ENCODE measurements around the gene OCA2. TPM values are rescaled to one million over a fixed set of nuclear protein-coding genes. Genes with fewer than 3 reads are reported as not detected.

OCA2 gene
- total RNA-seq, 4 donors from 2014 or later: 0.17 to 1.2 (median 0.24) TPM

DNA sequence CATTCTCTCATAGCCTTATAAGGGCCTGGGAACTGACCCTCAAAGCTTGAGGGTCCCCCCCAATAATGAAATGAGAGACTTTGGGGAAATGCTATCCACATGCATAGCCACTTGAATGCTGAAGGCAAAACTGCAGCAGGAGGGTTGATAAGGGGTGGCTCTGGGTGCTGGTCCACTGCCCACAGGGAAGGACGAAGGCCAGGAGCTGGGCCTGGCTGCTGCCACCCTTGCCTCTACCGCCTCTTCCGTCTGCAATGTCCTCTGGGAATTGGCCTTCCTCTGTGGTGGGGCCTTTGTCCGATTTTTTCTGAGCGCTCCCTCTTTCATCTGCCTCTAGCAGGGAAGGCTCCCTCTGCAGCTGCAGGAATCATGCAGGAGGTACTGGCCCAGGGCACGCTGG is 41.0 kb downstream of the OCA2 start:
- TF ChIP-seq, protein P1, sequence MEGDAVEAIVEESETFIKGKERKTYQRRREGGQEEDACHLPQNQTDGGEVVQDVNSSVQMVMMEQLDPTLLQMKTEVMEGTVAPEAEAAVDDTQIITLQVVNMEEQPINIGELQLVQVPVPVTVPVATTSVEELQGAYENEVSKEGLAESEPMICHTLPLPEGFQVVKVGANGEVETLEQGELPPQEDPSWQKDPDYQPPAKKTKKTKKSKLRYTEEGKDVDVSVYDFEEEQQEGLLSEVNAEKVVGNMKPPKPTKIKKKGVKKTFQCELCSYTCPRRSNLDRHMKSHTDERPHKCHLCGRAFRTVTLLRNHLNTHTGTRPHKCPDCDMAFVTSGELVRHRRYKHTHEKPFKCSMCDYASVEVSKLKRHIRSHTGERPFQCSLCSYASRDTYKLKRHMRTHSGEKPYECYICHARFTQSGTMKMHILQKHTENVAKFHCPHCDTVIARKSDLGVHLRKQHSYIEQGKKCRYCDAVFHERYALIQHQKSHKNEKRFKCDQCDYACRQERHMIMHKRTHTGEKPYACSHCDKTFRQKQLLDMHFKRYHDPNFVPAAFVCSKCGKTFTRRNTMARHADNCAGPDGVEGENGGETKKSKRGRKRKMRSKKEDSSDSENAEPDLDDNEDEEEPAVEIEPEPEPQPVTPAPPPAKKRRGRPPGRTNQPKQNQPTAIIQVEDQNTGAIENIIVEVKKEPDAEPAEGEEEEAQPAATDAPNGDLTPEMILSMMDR (IDR thresholded peaks at IDR 0.05): no peak
- TF ChIP-seq POLR2AphosphoS5 (IDR thresholded peaks at IDR 0.05): no peak
- no peak for TF ChIP-seq POLR2A (IDR thresholded peaks at IDR 0.05; ENCODE audit: low read depth)
- no peak for TF ChIP-seq EP300 (IDR thresholded peaks at IDR 0.05)
- Histone ChIP-seq H3K27me3 (no peaks in the 10 kb centered on the region), H3K9me3 (peaks cover 0 to 6% (median 0%) of the 10 kb centered on the region in 4 donors), H3K4me3 (no peak overlapping the region), H3K27ac (replicated peaks in 1 of 4) (no peak overlapping the region), H3K36me3 (no peaks in the 10 kb centered on the region), H3K4me1 (no peaks in the 10 kb centered on the region)
- peak; percentile 57 for DNase-seq (ENCODE audit: extremely low spot score)
- intact Hi-C loops (cut with DNase I): no loop called here
- 89% methylated on average over 6 of the region's 6 CpGs for WGBS

- H3K27me3 ChIP-seq: no peaks in the 10 kb centered on the region
- no peaks in the 10 kb centered on the region for H3K36me3 ChIP-seq
- intact Hi-C loops (cut with DNase I): no loop called here
- H3K9me3 ChIP-seq: no peaks in the 10 kb centered on the region
- H3K4me3 ChIP-seq: no peak overlapping the region
- H3K27ac ChIP-seq (replicated peaks in 1 of 4): no peak overlapping the region
- no peaks in the 10 kb centered on the region for H3K4me1 ChIP-seq
- WGBS: 46% methylated on average over 5 of the region's 5 CpGs
- peak; percentile 75 for DNase-seq (ENCODE audit: extremely low spot score)
- no peak for TF ChIP-seq POLR2A (IDR thresholded peaks at IDR 0.05; ENCODE audit: low read depth)
- no peak for TF ChIP-seq POLR2AphosphoS5 (IDR thresholded peaks at IDR 0.05)
- no peak for TF ChIP-seq EP300 (IDR thresholded peaks at IDR 0.05)
- TF ChIP-seq, protein P1 (IDR thresholded peaks at IDR 0.05): no peak
These were observed 47.0 kb downstream of the OCA2 start for GRCh38 chr15:28051955-28052633.

DNA sequence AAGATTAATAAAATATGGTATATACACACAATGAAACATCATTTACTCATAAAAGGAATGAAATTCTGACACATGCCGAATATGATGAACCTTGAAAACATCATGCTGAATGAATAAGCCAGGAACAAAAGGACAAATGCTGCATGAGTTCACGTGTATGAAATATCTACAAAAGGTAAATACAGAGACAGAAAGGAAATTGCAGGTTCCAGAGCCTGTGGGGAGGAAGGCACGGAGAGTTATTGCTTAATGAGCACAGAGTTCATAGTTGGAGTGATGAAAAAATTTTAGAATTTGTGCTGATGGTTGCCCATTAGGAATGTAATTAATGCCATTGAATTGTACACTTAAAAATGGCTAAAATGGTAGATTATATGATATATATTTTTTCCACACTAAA is 49.5 kb downstream of the OCA2 start:
- TF ChIP-seq POLR2A (IDR thresholded peaks at IDR 0.05; ENCODE audit: low read depth): no peak
- no peak for TF ChIP-seq EP300 (IDR thresholded peaks at IDR 0.05)
- TF ChIP-seq POLR2AphosphoS5 (IDR thresholded peaks at IDR 0.05): no peak
- TF ChIP-seq, protein P1 (IDR thresholded peaks at IDR 0.05): no peak
- no peaks in the 10 kb centered on the region for H3K36me3 ChIP-seq
- H3K4me1 ChIP-seq: no peaks in the 10 kb centered on the region
- intact Hi-C loops (cut with DNase I): no loop called here
- WGBS: 68% methylated on average over 3 of the region's 3 CpGs
- no peak overlapping the region for H3K27ac ChIP-seq (replicated peaks in 1 of 4)
- H3K27me3 ChIP-seq: peaks cover 0 to 7% (median 0%) of the 10 kb centered on the region in 4 donors
- DNase-seq (ENCODE audit: extremely low spot score): no peak
- no peaks in the 10 kb centered on the region for H3K9me3 ChIP-seq
- no peak overlapping the region for H3K4me3 ChIP-seq

DNA sequence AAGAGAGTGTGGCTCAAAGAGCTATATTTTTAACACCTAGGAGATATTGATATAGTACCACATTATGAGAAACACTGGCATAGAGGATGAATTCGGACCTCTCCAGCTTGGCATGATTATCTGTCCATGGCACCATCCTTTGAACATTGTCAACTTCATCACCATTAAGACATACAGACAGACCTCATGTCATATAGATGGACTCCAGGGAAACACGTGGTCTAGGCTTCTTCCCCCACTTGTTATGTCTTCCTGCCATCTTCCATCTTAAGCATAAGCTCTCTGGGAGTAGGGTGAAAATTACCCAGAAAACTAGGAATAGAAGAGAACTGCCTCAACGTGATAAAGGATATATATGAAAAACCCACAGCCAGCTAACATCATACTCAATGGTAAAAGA is 51.8 kb downstream of the OCA2 start:
- H3K27me3 ChIP-seq: peaks cover 0 to 7% (median 0%) of the 10 kb centered on the region in 4 donors
- no peak overlapping the region for H3K27ac ChIP-seq (replicated peaks in 1 of 4)
- no peak overlapping the region for H3K4me3 ChIP-seq
- H3K4me1 ChIP-seq: no peaks in the 10 kb centered on the region
- intact Hi-C loops (cut with DNase I): no loop called here
- H3K9me3 ChIP-seq: no peaks in the 10 kb centered on the region
- TF ChIP-seq EP300 (IDR thresholded peaks at IDR 0.05) (no peak), POLR2AphosphoS5 (IDR thresholded peaks at IDR 0.05) (no peak), POLR2A (IDR thresholded peaks at IDR 0.05; ENCODE audit: low read depth) (no peak)
- TF ChIP-seq, protein P1 (IDR thresholded peaks at IDR 0.05): no peak
- WGBS: 67% methylated on average over 3 of the region's 3 CpGs
- DNase-seq (ENCODE audit: extremely low spot score): no peak
- no peaks in the 10 kb centered on the region for H3K36me3 ChIP-seq
